ENCODE results near the gene SPAAR. TPM values are rescaled to one million over a fixed set of nuclear protein-coding genes. Genes with fewer than 3 reads are reported as not detected.
"Not testable (repeated sequence)": the region's sequence is repeated elsewhere in the genome, so short reads cannot be mapped to it uniquely, and the experiment has no call there.

SPAAR gene
- polyA plus RNA-seq, 1 experiment: 0.17 TPM

DNA sequence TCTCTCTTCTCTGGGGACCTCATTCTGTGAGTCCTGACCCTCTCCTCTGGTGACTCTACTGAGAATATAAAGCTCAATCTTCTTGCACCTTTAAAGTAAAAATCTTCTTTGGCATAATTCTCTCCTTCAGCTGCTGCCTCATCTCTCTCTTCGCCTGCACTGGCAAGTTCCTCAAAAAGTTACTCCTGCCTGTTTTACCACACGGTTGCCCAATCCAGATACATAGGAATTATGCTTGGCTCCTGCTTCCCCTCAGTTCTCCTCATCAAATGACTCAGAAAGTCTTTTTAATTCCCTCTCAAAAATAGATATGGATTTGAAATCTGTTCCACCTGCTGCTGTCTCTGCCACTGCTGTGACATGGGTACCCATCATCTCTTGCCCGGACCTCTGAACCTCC is 17.6 kb upstream of the SPAAR start:
- H3K27me3 ChIP-seq (ENCODE audit: control insufficient read depth, insufficient read depth, low read length): peaks cover 21% of the 10 kb centered on the region
- ChIA-PET POLR2A (no interaction called here), CTCF (interaction anchor here (1.4 to 2.1 kb wide), 2 partner anchors 10 to 12 kb away, joined by 5 to 17 read pairs; no protein-coding TSS in a partner anchor)
- no peak for DNase-seq (ENCODE audit: low read depth, low spot score)
- H3K9me3 ChIP-seq (ENCODE audit: control insufficient read depth, insufficient read depth, low read length): no peaks in the 10 kb centered on the region
- no peak for TF ChIP-seq CTCF (IDR thresholded peaks at IDR 0.05; ENCODE audit: low read depth, low read length)
- H3K27ac ChIP-seq (ENCODE audit: low read depth, low read length): no peak overlapping the region
- H3K4me3 ChIP-seq (ENCODE audit: low read depth, low read length): no peak overlapping the region

- no peaks in the 10 kb centered on the region for H3K9me3 ChIP-seq (ENCODE audit: control insufficient read depth, insufficient read depth, low read length)
- CTCF ChIA-PET: interaction anchor here (1.4 to 2.1 kb wide), 2 partner anchors 10 to 11 kb away, joined by 5 to 17 read pairs; no protein-coding TSS in a partner anchor
- H3K4me3 ChIP-seq (ENCODE audit: low read depth, low read length): no peak overlapping the region
- no peak for TF ChIP-seq CTCF (IDR thresholded peaks at IDR 0.05; ENCODE audit: low read depth, low read length)
- POLR2A ChIA-PET: no interaction called here
- peaks cover 21% of the 10 kb centered on the region for H3K27me3 ChIP-seq (ENCODE audit: control insufficient read depth, insufficient read depth, low read length)
- no peak for DNase-seq (ENCODE audit: low read depth, low spot score)
- H3K27ac ChIP-seq (ENCODE audit: low read depth, low read length): no peak overlapping the region
Measured at GRCh38 chr9:35892051-35892450, 17.2 kb upstream of the SPAAR start.

DNA sequence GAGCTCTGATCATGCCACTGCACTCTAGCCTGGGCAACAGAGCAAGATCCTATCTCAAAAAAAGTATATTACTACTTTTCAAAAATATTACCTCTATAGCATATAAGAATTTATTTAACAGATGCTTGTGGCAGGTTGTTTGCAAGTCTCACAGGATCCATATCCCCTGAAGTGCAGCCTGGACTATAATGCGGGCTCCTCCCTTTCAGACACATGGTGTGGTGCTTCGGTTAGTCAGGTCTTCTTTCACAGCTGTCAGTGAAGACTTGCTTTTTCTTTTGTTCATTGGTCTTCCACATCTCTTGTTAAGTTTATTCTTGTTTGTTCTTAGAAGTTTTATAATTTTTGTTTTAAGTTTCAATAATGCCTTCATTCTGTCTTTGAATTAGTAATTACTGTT is 12.7 kb upstream of the SPAAR start:
- TF ChIP-seq CTCF (IDR thresholded peaks at IDR 0.05; ENCODE audit: low read depth, low read length): no peak
- H3K27me3 ChIP-seq (ENCODE audit: control insufficient read depth, insufficient read depth, low read length): peaks cover 26% of the 10 kb centered on the region

GRCh38 chr9:35897376-35898099 is 11.8 kb upstream of the SPAAR start:
- DNase-seq (ENCODE audit: low read depth, low spot score); H3K4me3 ChIP-seq (ENCODE audit: low read depth, low read length); POLR2A ChIA-PET; H3K27ac ChIP-seq (ENCODE audit: low read depth, low read length); H3K9me3 ChIP-seq (ENCODE audit: control insufficient read depth, insufficient read depth, low read length): not testable (repeated sequence)
- peaks cover 20% of the 10 kb centered on the region for H3K27me3 ChIP-seq (ENCODE audit: control insufficient read depth, insufficient read depth, low read length)
- CTCF ChIA-PET: interaction anchor here (0.7 to 4.7 kb wide), 4 partner anchors 15 to 48 kb away, joined by 3 to 27 read pairs (median 8); no protein-coding TSS in a partner anchor

More for the DNA sequence above, 12.7 kb upstream of the SPAAR start:
- Histone ChIP-seq H3K27ac (ENCODE audit: low read depth, low read length) (no peak overlapping the region), H3K9me3 (ENCODE audit: control insufficient read depth, insufficient read depth, low read length) (no peaks in the 10 kb centered on the region), H3K4me3 (ENCODE audit: low read depth, low read length) (no peak overlapping the region)
- CTCF ChIA-PET: interaction anchor here (4.7 kb wide), 1 partner anchor 14 kb away, joined by 27 read pairs; no protein-coding TSS in a partner anchor
- no peak for DNase-seq (ENCODE audit: low read depth, low spot score)
- POLR2A ChIA-PET: no interaction called here

- H3K9me3 ChIP-seq (ENCODE audit: control insufficient read depth, insufficient read depth, low read length): no peaks in the 10 kb centered on the region
- POLR2A ChIA-PET: no interaction called here
- no peak for DNase-seq (ENCODE audit: low read depth, low spot score)
- TF ChIP-seq CTCF (IDR thresholded peaks at IDR 0.05; ENCODE audit: low read depth, low read length): no peak
- H3K4me3 ChIP-seq (ENCODE audit: low read depth, low read length): no peak overlapping the region
- no peak overlapping the region for H3K27ac ChIP-seq (ENCODE audit: low read depth, low read length)
- CTCF ChIA-PET: interaction anchor here (1.0 to 1.8 kb wide), 5 partner anchors 16 to 108 kb away, joined by 3 to 10 read pairs (median 5); no protein-coding TSS in a partner anchor
- H3K27me3 ChIP-seq (ENCODE audit: control insufficient read depth, insufficient read depth, low read length): peaks cover 20% of the 10 kb centered on the region
Measured at GRCh38 chr9:35898337-35898736, 11.0 kb upstream of the SPAAR start.

Measured in AG04450 (cell line).